HT-29 (cell line): ENCODE results near the gene ADAR. TPM values are rescaled to one million over a fixed set of nuclear protein-coding genes. Genes with fewer than 3 reads are reported as not detected.
A peak's percentile ranks its signal among the peaks of the same experiment; 100 is the strongest.
"Not testable (repeated sequence)": the region's sequence is repeated elsewhere in the genome, so short reads cannot be mapped to it uniquely, and the experiment has no call there.

ENCODE experiments used
- DNase-seq: peaks from one replicate; pipeline ENCODE4 v3.0.0-alpha.2; 2015; ENCODE audit warnings: low spot score
- total RNA-seq: library from RNA; depleted of rRNA; stranded (reverse); fragments of >200 nt; shearing (Covaris generic); gene quantifications from 2 replicates; pipeline ENCODE4 v1.2.3, GENCODE V29; 2014; rRNA removed

ADAR gene, protein sequence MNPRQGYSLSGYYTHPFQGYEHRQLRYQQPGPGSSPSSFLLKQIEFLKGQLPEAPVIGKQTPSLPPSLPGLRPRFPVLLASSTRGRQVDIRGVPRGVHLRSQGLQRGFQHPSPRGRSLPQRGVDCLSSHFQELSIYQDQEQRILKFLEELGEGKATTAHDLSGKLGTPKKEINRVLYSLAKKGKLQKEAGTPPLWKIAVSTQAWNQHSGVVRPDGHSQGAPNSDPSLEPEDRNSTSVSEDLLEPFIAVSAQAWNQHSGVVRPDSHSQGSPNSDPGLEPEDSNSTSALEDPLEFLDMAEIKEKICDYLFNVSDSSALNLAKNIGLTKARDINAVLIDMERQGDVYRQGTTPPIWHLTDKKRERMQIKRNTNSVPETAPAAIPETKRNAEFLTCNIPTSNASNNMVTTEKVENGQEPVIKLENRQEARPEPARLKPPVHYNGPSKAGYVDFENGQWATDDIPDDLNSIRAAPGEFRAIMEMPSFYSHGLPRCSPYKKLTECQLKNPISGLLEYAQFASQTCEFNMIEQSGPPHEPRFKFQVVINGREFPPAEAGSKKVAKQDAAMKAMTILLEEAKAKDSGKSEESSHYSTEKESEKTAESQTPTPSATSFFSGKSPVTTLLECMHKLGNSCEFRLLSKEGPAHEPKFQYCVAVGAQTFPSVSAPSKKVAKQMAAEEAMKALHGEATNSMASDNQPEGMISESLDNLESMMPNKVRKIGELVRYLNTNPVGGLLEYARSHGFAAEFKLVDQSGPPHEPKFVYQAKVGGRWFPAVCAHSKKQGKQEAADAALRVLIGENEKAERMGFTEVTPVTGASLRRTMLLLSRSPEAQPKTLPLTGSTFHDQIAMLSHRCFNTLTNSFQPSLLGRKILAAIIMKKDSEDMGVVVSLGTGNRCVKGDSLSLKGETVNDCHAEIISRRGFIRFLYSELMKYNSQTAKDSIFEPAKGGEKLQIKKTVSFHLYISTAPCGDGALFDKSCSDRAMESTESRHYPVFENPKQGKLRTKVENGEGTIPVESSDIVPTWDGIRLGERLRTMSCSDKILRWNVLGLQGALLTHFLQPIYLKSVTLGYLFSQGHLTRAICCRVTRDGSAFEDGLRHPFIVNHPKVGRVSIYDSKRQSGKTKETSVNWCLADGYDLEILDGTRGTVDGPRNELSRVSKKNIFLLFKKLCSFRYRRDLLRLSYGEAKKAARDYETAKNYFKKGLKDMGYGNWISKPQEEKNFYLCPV
- 102 and 111 TPM in 2 replicates for total RNA-seq

DNA sequence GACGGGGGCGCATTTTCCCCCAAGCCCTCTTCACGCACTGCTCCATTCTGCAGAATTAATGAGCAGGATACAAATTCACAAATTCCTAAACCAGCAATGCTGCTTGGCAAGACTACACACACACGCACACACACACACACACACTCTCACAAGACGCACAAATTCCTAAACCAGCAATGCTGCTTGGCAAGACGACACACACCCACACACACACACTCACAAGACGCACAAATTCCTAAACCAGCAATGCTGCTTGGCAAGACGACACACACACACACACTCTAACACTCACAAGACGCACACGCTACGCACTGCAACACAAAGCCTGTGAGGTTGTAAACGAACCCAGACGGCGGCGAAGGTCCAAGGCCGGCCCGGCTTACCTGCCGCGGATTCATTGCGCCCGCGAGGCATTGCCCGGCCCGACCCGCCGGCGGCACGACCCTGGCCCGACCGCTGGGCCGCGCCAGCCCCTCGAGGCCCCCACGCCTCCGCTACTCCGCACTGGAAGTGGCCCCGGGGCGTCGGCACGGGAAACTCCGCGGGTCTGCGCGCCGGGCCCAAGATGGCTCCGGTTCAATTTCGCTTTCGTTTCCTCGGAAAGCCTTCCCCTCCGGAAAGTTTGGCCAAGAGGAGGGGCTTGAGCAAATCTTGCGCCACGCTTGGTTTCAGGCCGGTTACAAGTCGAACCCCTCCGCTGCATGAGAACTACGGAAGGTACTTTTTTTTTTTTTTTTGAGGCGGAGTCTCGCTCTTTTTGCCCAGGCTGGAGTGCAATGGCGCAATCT, at the start of gene ADAR:
Gene ADAR (minus strand): TSS at position 578 of the 788 bp plus-strand sequence. CDS start 180 bp downstream, at position 398.
- peak; percentile 78 for DNase-seq

DNA sequence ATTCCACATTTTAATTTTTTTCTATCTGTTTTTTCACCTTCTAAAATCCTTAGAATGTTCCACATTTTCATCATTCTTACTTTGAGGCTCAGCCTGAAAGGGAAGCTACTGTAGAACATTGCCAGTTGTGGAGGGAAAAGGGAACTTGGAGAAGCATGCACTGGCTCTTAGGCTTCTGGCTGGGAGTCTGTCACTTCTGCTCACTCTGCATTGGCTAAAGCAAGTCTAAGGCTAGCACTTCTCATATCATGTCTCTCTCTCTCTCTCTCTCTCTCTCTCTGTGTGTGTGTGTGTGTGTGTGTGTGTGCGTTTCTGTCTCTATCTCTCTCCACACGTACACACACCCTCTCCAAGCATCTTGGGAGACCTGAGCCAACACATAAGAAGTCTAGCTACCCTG, 49.6 kb upstream of the ADAR start:
- DNase-seq: no peak

DNA sequence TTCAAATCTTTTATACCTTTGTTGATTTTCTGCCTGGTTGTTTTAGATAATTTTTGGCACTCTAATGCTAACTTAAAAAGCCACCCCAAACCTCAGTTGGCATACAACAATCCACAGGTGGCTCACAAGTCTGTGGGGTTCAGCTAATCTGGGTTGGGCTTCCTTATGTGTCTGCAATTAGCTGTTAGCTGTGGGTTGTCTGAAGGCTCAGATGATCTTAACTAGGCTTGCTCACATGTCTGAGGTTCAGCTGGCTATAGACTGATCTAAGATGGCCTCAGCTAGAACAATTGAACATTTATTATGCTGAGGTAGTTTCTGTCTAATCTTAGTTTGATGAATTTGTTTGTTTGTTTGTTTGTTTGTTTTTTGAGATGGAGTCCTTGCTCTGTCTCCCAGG, 44.9 kb upstream of the ADAR start:
- DNase-seq: no peak

DNA sequence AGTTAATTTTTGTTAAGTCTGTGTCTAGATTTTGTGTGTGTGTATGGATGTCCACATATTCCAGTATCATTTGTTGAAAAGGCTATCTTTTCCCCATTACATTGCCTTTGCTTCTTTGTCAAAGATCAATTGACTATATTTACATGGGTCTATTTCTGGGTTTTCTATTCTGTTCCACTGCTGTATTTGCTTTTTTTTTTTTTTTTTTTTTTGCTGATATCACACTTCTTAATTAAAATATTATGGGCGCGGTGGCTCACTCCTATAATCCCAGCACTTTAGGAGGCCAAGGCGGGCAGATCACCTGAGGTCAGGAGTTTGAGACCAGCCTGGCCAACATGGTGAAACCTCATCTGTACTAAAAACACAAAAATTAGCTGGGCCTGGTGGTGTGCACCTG, 36.7 kb upstream of the ADAR start:
- DNase-seq: not testable (repeated sequence)

DNA sequence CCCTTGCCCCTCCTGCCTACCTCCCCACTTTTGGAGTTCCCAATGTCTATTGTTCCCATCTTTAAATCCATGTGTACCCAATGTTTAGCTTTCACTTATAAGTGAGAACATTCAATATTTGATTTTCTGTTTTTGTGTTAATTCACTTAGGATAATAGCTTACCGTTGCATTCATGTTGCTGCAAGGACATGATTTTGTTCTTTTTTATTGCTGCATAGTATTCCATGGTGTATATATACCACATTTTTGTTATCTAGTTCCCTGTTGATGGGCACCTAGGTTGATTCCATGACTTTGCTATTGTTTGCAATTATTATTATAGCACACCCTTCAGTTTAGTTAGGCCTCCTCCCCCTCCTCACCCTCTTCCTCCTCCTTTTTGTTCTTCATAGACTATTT, 33.5 kb upstream of the ADAR start:
- no peak for DNase-seq

DNA sequence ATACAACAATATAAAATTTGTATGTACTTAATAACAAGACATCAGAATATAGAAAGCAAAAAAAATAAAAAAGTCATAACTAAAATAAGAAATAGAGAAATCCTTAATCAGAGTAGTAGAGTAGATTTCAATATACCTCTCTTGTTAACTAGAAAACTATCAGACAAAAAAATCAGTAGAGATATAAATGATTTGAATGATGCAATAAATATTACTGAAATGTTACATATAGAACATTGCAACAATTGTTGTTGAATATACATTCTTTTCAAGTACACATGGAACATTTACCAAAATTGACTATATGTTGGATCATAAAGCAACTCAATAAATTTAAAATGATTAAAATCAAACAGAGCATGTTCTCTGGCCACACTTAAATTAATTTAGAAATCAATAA, 31.9 kb upstream of the ADAR start:
- no peak for DNase-seq

DNA sequence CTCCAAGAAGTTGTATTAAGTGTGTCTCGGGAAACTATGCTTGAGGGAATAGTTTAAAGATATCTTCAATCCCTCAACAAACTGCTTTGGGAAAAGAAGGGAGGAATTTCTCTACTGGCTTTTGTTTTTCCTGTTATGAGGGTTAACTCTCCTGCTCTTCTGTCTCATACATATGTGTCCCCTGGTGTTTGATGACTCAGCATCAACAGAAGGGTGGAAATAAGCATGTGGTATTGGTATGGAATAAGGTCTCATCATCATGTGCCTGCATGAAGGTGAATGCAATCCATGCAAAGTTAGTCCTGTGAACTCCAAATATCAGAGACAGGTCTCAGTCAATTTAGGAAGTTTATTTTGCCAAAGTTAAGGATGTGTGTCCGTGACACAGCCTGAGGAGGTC, 27.2 kb upstream of the ADAR start:
- DNase-seq: no peak

DNA sequence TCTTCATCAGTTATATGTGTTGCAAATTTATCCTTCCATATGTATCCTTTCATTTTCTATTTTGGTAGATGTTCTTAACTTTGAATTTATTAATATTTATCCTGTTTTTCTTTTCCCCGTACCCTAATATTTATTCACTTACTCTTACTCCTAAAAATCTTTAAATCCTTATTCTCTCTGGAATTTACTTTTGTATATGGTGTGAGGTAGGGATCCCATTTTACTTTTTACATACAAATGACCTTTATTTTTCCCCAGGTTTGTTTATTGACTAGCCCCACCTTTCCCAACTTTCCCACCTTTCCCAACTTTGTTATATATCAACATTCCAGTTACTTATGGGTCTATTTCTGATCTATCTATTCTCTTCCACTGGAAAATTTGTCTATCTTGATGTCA, 21.7 kb upstream of the ADAR start:
- no peak for DNase-seq

DNA sequence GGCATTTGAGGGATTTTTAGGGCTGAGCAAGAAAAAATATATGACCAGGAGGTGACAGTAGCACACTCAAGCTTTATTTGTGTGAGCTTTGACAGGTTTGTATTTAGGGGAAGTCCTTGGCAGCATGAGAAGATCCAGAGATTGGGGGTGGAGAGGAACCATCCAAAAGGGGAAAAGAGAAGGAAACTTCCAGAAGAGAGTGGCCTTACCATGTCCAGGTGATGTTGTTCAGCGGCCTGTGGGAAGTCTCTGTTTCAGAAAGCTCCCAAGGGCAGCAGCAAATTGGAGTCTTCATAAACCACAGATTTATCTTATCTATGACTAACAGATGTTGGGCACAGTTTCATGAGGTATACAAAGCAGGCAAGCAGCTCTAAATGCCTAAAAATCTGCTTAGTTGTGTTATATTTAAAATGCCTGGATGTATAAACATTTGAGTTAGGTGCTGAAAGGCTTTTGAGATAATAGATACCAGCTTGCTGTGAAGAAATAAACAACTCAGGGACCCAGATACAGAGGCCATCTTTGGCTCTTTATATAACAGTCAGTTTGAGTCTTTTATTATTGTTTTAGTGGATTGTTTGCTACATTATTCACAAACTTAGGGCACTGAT, 21.2 kb upstream of the ADAR start:
- no peak for DNase-seq

DNA sequence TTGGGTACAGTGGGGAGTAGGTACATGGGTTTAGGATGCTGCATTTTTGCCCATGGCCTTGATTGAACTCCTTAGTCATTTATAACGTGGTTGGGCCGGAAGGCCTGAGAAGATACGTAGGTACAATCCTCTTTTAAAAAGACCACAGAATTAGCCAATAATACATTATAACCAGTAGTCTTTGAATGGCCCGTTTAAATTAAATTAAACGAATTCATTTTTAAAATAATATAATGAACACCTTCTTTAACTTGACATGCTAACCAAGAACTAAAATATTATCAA, 20.1 kb upstream of the ADAR start:
- DNase-seq: no peak

DNA sequence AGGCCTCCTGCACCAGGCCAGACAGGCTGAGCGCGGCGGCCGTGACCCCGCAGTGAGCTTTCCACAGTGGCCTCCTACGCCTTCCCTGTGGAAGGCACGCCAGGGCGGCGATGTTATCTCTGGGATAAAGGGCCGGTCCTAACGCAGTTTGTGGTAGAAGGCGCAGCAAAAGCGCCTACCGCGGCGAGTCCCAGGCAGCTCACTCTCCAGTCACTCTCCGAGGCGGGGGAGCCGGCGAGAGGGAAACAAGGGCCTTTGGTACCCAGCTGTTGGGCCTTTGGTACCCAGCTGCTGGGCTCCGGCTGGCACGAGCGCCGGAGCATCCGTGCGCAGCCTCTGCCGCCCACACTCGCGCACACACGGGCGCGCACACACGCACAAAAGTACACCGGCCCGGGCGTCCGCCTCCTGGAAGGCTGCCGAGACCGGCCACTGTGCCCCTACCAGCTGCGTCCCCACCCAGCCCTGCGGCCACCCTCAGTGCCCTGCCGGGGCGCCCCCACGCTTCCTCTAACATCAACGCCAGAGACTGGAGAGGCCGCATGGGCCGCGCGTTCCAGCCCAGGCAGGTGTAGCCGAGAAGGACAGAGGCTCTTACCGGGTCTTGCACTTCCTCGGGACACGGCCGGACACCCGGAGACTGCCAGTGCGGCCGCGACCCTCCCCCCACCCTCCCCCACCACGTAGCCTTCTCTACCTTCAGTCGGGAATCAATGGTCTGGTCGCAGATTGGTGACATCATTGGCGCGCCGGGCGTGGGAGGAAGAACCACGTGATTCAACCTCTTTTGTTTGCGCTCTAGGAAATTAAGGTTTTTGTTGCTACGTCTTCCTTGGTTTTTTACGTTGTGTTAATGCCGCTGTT, 19.5 kb upstream of the ADAR start:
- DNase-seq: peak; percentile 94

DNA sequence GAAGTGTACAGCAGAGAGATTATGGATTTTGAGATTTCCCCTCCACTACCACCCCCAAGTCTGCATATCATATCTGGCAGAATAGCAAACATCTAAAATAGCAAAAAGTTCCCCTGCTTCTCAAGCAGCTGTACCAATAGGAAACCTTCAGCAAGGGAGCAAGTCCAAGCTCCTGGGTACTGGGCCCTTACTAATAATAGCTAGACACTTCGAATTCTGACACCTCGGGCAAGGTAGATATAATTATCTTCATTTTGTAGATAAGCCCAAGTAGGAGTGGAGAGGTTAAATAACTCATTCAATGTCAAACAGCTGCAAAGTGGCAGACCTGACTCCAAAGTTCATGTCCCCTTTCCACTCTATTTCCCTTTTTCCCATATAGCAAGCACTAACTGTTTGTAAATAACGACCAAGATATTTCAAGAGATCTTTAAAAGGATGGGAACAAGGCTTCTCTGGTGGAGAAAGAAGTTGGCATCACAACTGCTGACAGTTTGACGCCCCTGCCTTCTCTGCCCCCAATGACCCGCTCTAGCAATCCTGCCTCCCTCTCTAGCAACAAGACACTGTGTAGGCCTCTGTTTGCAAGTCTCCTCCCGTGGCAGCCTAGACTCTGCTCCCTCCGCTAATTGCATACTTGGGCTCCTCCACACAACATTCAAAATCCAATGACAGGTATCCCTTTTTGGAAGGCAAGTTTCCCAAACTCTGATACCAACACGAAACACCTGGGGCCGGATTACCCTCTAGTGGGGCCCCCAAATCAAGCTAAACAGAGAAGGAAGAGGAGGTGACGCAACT, 18.7 kb upstream of the ADAR start:
- DNase-seq: peak; percentile 10

DNA sequence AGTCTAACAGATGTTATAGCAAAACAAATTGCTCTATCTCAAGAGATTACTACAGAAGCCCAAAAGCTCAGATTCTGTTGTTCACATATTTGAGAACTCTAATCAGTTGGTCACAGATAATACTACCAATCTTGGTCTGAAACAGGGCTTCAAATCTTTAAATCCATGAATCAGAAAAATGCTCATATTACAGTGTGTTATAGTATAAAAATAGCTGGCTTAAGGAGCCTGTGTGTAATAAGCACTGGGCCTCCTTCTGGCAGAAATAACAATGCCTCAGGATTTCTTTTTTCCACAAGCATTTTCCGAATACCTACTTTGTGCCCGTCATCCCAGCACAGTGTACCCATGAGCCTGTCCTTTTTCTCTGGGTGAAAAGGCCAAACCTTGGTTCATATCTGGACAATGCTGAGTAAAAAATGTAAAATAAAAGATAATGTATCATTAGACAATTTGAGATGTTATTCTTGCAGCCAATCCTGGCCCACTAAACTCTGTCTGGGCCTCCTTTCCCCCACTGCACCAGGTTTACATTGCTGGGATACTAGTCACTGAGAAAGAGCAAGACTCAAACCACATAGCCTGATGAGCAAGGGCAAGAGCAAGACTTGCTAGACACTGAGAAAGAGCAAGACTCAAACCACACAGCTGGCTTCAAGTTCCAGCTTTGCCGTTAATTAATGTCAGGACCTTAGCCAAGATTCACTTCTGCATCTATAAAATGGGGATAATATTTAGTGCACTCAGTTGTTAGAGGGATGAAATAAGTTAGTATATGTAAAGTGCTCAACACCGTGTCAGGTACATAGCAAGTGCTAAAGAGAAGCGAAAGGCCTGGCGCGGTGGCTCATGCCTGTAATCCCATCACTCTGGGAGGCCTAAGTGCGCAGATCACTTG, 17.0 kb upstream of the ADAR start:
- DNase-seq: no peak

DNA sequence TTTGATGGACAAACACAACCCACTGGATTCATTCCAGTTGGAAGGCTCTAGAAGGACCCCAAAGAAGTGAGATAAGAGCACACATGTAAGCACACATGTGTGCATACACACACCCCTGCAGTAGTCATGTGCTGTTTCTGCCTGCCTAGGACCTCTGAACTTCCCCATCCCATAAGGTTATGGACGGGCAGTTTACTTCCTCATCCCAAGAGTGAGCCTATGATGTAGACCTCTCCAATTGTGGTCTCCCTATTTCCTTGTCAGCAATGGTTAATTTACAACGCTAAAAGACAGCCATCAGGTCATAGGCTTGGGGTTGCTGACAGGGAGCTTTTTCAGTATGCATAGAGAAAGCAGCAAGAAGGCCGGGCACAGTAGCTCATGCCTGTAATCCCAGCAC, 15.4 kb upstream of the ADAR start:
- no peak for DNase-seq

DNA sequence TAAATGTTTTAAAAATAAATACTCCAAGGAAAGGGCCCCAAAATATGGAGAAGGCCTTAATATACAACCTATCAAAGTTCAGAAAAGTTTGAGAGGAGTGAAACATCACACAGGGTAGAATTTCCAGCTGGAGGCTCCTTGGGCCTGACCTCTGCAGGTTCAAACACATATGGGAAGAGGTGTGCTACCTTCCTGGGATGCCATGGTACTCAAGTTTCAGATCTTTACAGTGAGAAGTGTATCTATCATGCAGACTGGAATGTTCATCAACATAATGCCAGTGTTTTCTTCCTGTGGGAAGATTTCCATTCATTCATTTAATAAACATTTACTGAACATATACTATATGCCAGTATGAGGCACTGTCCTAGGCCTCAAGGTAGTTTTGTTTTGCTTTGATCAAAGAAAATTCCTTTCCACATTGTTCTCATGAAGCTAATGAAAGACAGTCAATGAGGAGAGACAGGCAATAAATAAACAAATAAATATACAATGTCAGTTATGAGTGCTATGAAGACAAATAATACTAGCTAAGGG, 14.6 kb upstream of the ADAR start:
- DNase-seq: no peak

DNA sequence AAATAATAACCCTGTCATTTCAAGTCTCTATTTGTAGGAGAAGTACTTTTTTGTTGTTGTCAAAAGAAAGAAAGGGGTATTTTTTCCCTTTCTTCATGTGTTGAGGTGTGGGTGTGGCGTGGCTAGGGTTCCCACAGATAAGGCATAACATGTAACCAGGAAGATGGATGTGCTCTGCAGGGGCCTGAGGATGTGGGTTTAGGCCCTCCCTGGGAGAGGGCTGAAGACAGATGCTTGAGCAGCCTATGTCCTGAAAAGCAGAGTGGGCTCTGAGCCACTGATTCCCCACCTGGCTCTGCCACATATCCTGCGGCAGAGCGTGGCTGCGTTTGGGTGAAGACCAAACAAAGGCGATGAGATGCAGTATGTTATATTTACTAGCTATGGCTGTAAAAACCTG, 13.9 kb upstream of the ADAR start:
- no peak for DNase-seq

DNA sequence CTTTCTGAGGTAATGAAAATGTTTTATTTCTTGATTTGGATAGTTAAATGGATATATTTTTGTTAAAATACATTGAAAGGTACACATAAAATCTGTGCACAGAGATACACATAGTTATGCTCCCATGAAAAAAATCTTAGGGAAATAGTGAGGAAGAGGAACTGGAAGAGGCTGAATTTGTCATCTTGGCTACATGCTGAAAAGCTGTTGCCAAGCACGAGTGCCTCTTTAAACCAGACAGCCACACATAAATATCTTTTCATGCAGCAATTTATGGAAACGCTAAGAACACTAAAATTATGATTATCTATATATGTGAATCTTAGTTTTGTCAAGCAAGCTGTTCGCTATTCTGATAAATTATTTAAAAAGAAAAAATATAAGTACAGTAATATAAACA, 12.8 kb upstream of the ADAR start:
- DNase-seq: no peak
